ENCODE measurements around the gene BCL11B.

DNA sequence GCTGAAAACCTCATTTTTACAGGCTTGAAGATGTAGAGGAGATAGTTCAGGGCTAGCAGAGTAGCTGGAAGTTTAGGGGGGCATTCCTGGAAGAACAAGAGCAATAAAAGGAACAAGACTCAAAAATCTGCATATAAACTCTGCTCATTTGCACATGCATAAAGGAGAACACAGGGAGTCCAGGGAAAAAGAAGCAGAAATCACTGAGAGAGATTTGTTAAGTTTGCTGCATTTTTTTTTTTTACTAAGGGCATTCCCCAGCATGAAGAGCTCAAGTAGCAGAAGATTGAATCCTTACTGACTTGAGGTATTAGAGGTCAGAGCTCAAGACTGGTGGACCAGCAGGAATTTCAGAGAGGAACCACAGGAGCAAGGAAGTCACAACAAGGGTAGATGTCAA lies 28.2 kb upstream of the BCL11B start:
- TF ChIP-seq HDGF (IDR thresholded peaks at IDR 0.05; ENCODE audit: borderline replicate concordance) = no peak
- no peak for TF ChIP-seq SUZ12 (IDR thresholded peaks at IDR 0.05)
- no peak for TF ChIP-seq ELF4 (IDR thresholded peaks at IDR 0.05)
- no peak for TF ChIP-seq SP1 (IDR thresholded peaks at IDR 0.05)
- no peak for TF ChIP-seq FOXA1 (IDR thresholded peaks at IDR 0.05)
- TF ChIP-seq LEF1 (IDR thresholded peaks at IDR 0.05; ENCODE audit: borderline replicate concordance) = no peak
- no peak for TF ChIP-seq ARNT (IDR thresholded peaks at IDR 0.05)
- TF ChIP-seq BHLHE40 (IDR thresholded peaks at IDR 0.05; ENCODE audit: borderline replicate concordance) = no peak
- TF ChIP-seq PKNOX1 (IDR thresholded peaks at IDR 0.05) = no peak

Measured in HEK293T (cell line).